Osteoblast (primary cell): Measurements from ENCODE around the gene FAHD1. TPM values are rescaled to one million over a fixed set of nuclear protein-coding genes. Genes with fewer than 3 reads are reported as not detected.
A peak's percentile ranks its signal among the peaks of the same experiment; 100 is the strongest.

Experiments used
- DNase-seq: peaks from one replicate; pipeline ENCODE4 v3.0.0; 2011; ENCODE audit warnings: low spot score, mixed read lengths; ENCODE audit not compliant: insufficient read length; ENCODE audit errors: missing footprints
- H2AFZ ChIP-seq: 2 replicates; pipeline ENCODE4 v1.6.0; 2011; ENCODE audit warnings: mild to moderate bottlenecking, low read length
- H3K27ac ChIP-seq: 2 replicates; pipeline ENCODE4 v1.5.1; 2011; ENCODE audit warnings: mild to moderate bottlenecking, low read depth, low read length, moderate library complexity
- H3K27me3 ChIP-seq: 2 replicates; pipeline ENCODE4 v1.6.0; 2012; ENCODE audit warnings: mild to moderate bottlenecking, control low read depth, inconsistent platforms, low read length, moderate library complexity; ENCODE audit not compliant: insufficient read depth
- H3K36me3 ChIP-seq: 2 replicates; pipeline ENCODE4 v1.5.1; 2011; ENCODE audit warnings: mild to moderate bottlenecking, low read length, control low read depth, moderate library complexity; ENCODE audit not compliant: insufficient read depth
- H3K4me1 ChIP-seq: 2 replicates; pipeline ENCODE4 v1.5.1; 2011; ENCODE audit warnings: mild to moderate bottlenecking, low read length, control low read depth, moderate library complexity; ENCODE audit not compliant: insufficient read depth
- H3K4me2 ChIP-seq: 2 replicates; pipeline ENCODE4 v1.6.0; 2011; ENCODE audit warnings: mild to moderate bottlenecking, low read length; ENCODE audit not compliant: insufficient read depth
- H3K4me3 ChIP-seq: fragments of 200-600 bp; sonication (generic); 3 replicates; pipeline ENCODE4 v1.5.1; 2012; ENCODE audit warnings: mild to moderate bottlenecking, low read length, inconsistent platforms; ENCODE audit not compliant: insufficient read depth
- H3K79me2 ChIP-seq: 2 replicates; pipeline ENCODE4 v1.6.0; 2012; ENCODE audit warnings: mild to moderate bottlenecking, low read length, control low read depth, inconsistent platforms; ENCODE audit not compliant: insufficient read depth
- H3K9me3 ChIP-seq: 2 replicates; pipeline ENCODE4 v1.5.1; 2011; ENCODE audit warnings: low read depth, low read length, control low read depth
- H4K20me1 ChIP-seq: 2 replicates; pipeline ENCODE4 v1.6.0; 2012; ENCODE audit warnings: mild to moderate bottlenecking, low read length, control low read depth; ENCODE audit not compliant: insufficient read depth
- CTCF ChIP-seq: IDR thresholded peaks from 2 replicates; pipeline ENCODE4 v1.5.1; 2011; ENCODE audit warnings: mild to moderate bottlenecking, low read depth, low read length, moderate library complexity; ENCODE audit errors: extremely low read depth
- total RNA-seq: library from RNA; depleted of rRNA; stranded (reverse); fragments of >200 nt; gene quantifications from 2 replicates; pipeline ENCODE4 v1.2.3, GENCODE V29; 2012

FAHD1 gene
- total RNA-seq, 1 donor = 72.7 TPM

- no peak for TF ChIP-seq CTCF
- no peaks in the 10 kb centered on the region for H3K9me3 ChIP-seq
- peaks cover 14% of the 10 kb centered on the region for H3K36me3 ChIP-seq
- H3K27me3 ChIP-seq = no peaks in the 10 kb centered on the region
- no peak overlapping the region for H3K27ac ChIP-seq
- DNase-seq = no peak
- H3K79me2 ChIP-seq = no peaks in the 10 kb centered on the region
- H4K20me1 ChIP-seq = no peaks in the 10 kb centered on the region
- peaks cover 3% of the 10 kb centered on the region for H3K4me1 ChIP-seq
- H3K4me3 ChIP-seq = no peak overlapping the region
- H2AFZ ChIP-seq = no peak overlapping the region
- H3K4me2 ChIP-seq = no peak overlapping the region
Observed at GRCh38 chr16:1808691-1809090, 18.3 kb upstream of the FAHD1 start.

GRCh38 chr16:1809281-1809801 is 17.7 kb upstream of the FAHD1 start:
- Histone ChIP-seq H3K27ac (no peak overlapping the region), H3K9me3 (no peaks in the 10 kb centered on the region), H2AFZ (no peak overlapping the region), H3K4me1 (peaks cover 3% of the 10 kb centered on the region), H3K27me3 (no peaks in the 10 kb centered on the region), H3K79me2 (no peaks in the 10 kb centered on the region), H4K20me1 (no peaks in the 10 kb centered on the region), H3K4me2 (no peak overlapping the region), H3K36me3 (peaks cover 14% of the 10 kb centered on the region), H3K4me3 (no peak overlapping the region)
- peak; percentile 60 for DNase-seq
- TF ChIP-seq CTCF = no peak

GRCh38 chr16:1810106-1810505 is 16.9 kb upstream of the FAHD1 start:
- Histone ChIP-seq H4K20me1 (no peaks in the 10 kb centered on the region), H3K4me1 (peaks cover 3% of the 10 kb centered on the region), H2AFZ (no peak overlapping the region), H3K27ac (no peak overlapping the region), H3K79me2 (no peaks in the 10 kb centered on the region), H3K9me3 (no peaks in the 10 kb centered on the region), H3K36me3 (peaks cover 16% of the 10 kb centered on the region), H3K27me3 (no peaks in the 10 kb centered on the region), H3K4me2 (no peak overlapping the region), H3K4me3 (no peak overlapping the region)
- no peak for TF ChIP-seq CTCF
- DNase-seq = no peak

GRCh38 chr16:1810536-1810935 is 16.5 kb upstream of the FAHD1 start:
- no peaks in the 10 kb centered on the region for H3K9me3 ChIP-seq
- no peaks in the 10 kb centered on the region for H3K27me3 ChIP-seq
- H3K4me2 ChIP-seq = no peak overlapping the region
- H4K20me1 ChIP-seq = no peaks in the 10 kb centered on the region
- H3K4me1 ChIP-seq = peaks cover 3% of the 10 kb centered on the region
- no peak for DNase-seq
- no peak for TF ChIP-seq CTCF
- H3K4me3 ChIP-seq = no peak overlapping the region
- no peak overlapping the region for H3K27ac ChIP-seq
- H3K36me3 ChIP-seq = peaks cover 19% of the 10 kb centered on the region
- no peak overlapping the region for H2AFZ ChIP-seq
- H3K79me2 ChIP-seq = no peaks in the 10 kb centered on the region
